Measurements from ENCODE around the gene PTGS1.

DNA sequence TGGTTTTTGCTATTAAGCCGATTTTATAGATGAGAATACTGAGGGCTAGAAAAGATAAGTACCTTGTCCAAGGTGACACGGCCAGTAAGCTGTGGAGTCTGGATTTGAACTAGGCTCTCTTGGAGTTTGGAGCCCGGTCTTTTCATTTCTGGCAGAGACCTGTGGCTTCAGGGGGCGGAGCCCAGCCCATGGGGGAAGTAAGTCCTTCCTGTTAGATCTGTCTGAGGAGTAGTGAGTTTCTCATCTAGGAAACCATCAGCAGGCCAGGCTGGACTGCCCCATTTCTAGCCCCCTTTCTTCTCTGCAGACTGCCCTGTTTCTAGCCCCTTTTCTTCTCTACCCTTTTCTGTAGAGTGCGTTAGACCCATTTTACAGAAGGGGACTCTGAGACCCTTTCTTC is 521 bp upstream of the PTGS1 start:
- TF ChIP-seq POLR2AphosphoS5 (IDR thresholded peaks at IDR 0.05; ENCODE audit: low read depth, low read length), result no peak
- TF ChIP-seq TAF1 (IDR thresholded peaks at IDR 0.05; ENCODE audit: borderline replicate concordance, insufficient read depth, low read length), result no peak
